KMS-11 (cell line): ENCODE measurements around the gene SCNN1G.

Experiments
- H2AFZ ChIP-seq: fragments of 200-600 bp; sonication (generic); 2 replicates; pipeline ENCODE4 v1.6.1; 2016; ENCODE audit warnings: antibody characterized with exemption, mixed run types, low read depth
- H3K27ac ChIP-seq: fragments of 200-600 bp; sonication (generic); 2 replicates; pipeline ENCODE4 v1.6.1; 2016; ENCODE audit warnings: mild to moderate bottlenecking, mixed run types
- H3K27me3 ChIP-seq: fragments of 200-600 bp; sonication (generic); 2 replicates; pipeline ENCODE4 v1.6.1; 2017; ENCODE audit warnings: mild to moderate bottlenecking, low read depth, mixed run types, moderate library complexity; ENCODE audit not compliant: insufficient read depth
- H3K36me3 ChIP-seq: fragments of 200-600 bp; sonication (generic); 2 replicates; pipeline ENCODE4 v1.6.1; 2017; ENCODE audit warnings: mild to moderate bottlenecking, mixed run types; ENCODE audit not compliant: insufficient read depth
- H3K4me1 ChIP-seq: fragments of 200-600 bp; sonication (generic); 2 replicates; pipeline ENCODE4 v1.6.1; 2016; ENCODE audit warnings: mild to moderate bottlenecking, low read depth, mixed run types; ENCODE audit not compliant: poor library complexity, severe bottlenecking
- H3K4me2 ChIP-seq: fragments of 200-600 bp; sonication (generic); 2 replicates; pipeline ENCODE4 v1.7.0; 2016; ENCODE audit warnings: mild to moderate bottlenecking, mixed run types
- H3K4me3 ChIP-seq: fragments of 200-600 bp; sonication (generic); IDR thresholded peaks from 2 replicates; pipeline ENCODE4 v1.6.1; 2017; ENCODE audit warnings: low read depth, low read length, mixed read lengths; ENCODE audit not compliant: insufficient read depth
- H3K79me2 ChIP-seq: fragments of 200-600 bp; sonication (generic); 2 replicates; pipeline ENCODE4 v1.6.1; 2016; ENCODE audit warnings: low read depth, mixed run types; ENCODE audit not compliant: insufficient read depth
- H3K9ac ChIP-seq: fragments of 200-600 bp; sonication (generic); 2 replicates; pipeline ENCODE4 v1.6.1; 2016; ENCODE audit warnings: mild to moderate bottlenecking, mixed run types
- H4K20me1 ChIP-seq: fragments of 200-600 bp; sonication (generic); 2 replicates; pipeline ENCODE4 v1.6.1; 2016; ENCODE audit warnings: mild to moderate bottlenecking, mixed run types; ENCODE audit not compliant: insufficient read depth
- CTCF ChIP-seq: fragments of 200-600 bp; sonication (generic); conservative IDR thresholded peaks from 2 replicates; pipeline ENCODE4 v1.6.1; 2017; ENCODE audit warnings: low read depth, mild to moderate bottlenecking, antibody characterized with exemption, low read length, moderate library complexity, mixed read lengths

The SCNN1G gene

GRCh38 chr16:23216658-23217246 lies 34.2 kb downstream of the SCNN1G start:
- no peaks in the 10 kb centered on the region for H3K4me1 ChIP-seq
- no peak overlapping the region for H3K4me3 ChIP-seq
- no peak overlapping the region for H3K27ac ChIP-seq
- no peaks in the 10 kb centered on the region for H3K36me3 ChIP-seq
- H2AFZ ChIP-seq = no peak overlapping the region
- no peaks in the 10 kb centered on the region for H3K27me3 ChIP-seq
- no peaks in the 10 kb centered on the region for H4K20me1 ChIP-seq
- H3K4me2 ChIP-seq = no peak overlapping the region
- no peak for TF ChIP-seq CTCF
- H3K9ac ChIP-seq = no peak overlapping the region
- no peaks in the 10 kb centered on the region for H3K79me2 ChIP-seq

- Histone ChIP-seq H3K4me2 (no peak overlapping the region), H2AFZ (no peak overlapping the region), H3K36me3 (no peaks in the 10 kb centered on the region), H3K4me1 (no peaks in the 10 kb centered on the region), H3K9ac (no peak overlapping the region), H4K20me1 (no peaks in the 10 kb centered on the region), H3K27me3 (no peaks in the 10 kb centered on the region), H3K27ac (no peak overlapping the region), H3K4me3 (no peak overlapping the region), H3K79me2 (no peaks in the 10 kb centered on the region)
- TF ChIP-seq CTCF = no peak
Observed at GRCh38 chr16:23217646-23218045, 35.1 kb downstream of the SCNN1G start.

GRCh38 chr16:23222929-23223328 lies 40.4 kb downstream of the SCNN1G start:
- no peaks in the 10 kb centered on the region for H3K79me2 ChIP-seq
- H3K9ac ChIP-seq = no peak overlapping the region
- H3K27me3 ChIP-seq = no peaks in the 10 kb centered on the region
- no peak overlapping the region for H3K4me3 ChIP-seq
- no peak overlapping the region for H2AFZ ChIP-seq
- H3K36me3 ChIP-seq = no peaks in the 10 kb centered on the region
- no peaks in the 10 kb centered on the region for H4K20me1 ChIP-seq
- H3K27ac ChIP-seq = no peak overlapping the region
- TF ChIP-seq CTCF = no peak
- H3K4me1 ChIP-seq = no peaks in the 10 kb centered on the region
- no peak overlapping the region for H3K4me2 ChIP-seq

- no peak overlapping the region for H3K4me3 ChIP-seq
- H3K9ac ChIP-seq = no peak overlapping the region
- H3K27me3 ChIP-seq = no peaks in the 10 kb centered on the region
- H3K36me3 ChIP-seq = no peaks in the 10 kb centered on the region
- no peak overlapping the region for H3K27ac ChIP-seq
- no peaks in the 10 kb centered on the region for H3K4me1 ChIP-seq
- H4K20me1 ChIP-seq = no peaks in the 10 kb centered on the region
- H3K4me2 ChIP-seq = no peak overlapping the region
- H3K79me2 ChIP-seq = no peaks in the 10 kb centered on the region
- no peak overlapping the region for H2AFZ ChIP-seq
- no peak for TF ChIP-seq CTCF
Observed at GRCh38 chr16:23223368-23223767, 40.8 kb downstream of the SCNN1G start.

- no peak overlapping the region for H3K27ac ChIP-seq
- H2AFZ ChIP-seq = no peak overlapping the region
- no peaks in the 10 kb centered on the region for H3K36me3 ChIP-seq
- no peak overlapping the region for H3K9ac ChIP-seq
- H3K4me2 ChIP-seq = no peak overlapping the region
- H3K27me3 ChIP-seq = no peaks in the 10 kb centered on the region
- H3K79me2 ChIP-seq = no peaks in the 10 kb centered on the region
- H4K20me1 ChIP-seq = no peaks in the 10 kb centered on the region
- no peak for TF ChIP-seq CTCF
- H3K4me1 ChIP-seq = no peaks in the 10 kb centered on the region
- H3K4me3 ChIP-seq = no peak overlapping the region
Observed at GRCh38 chr16:23225109-23225508, 42.6 kb downstream of the SCNN1G start.
